T-helper 2 cell treated with Interferon-gamma antibody and Interleukin-4, amounts not matched to agents 100 ng/mL and 5 ng/mL, for 36 hours (primary cell): Measurements from ENCODE around the gene SLC16A13. TPM values are rescaled to one million over a fixed set of nuclear protein-coding genes. Genes with fewer than 3 reads are reported as not detected.
"Not testable (repeated sequence)": the region's sequence is repeated elsewhere in the genome, so short reads cannot be mapped to it uniquely, and the experiment has no call there.

Experiments used
- intact Hi-C: fragments of 100-400 bp; cut with micrococcal nuclease; formaldehyde crosslinking; loops from one replicate; pipeline ENCODE4 v1.15.1; 2023
- total RNA-seq: library from RNA; stranded (reverse); gene quantifications from 2 replicates; pipeline ENCODE4 v1.2.3, GENCODE V29; 2022

The SLC16A13 gene
- total RNA-seq, 1 donor from 2014 or later: 19.5 TPM

DNA sequence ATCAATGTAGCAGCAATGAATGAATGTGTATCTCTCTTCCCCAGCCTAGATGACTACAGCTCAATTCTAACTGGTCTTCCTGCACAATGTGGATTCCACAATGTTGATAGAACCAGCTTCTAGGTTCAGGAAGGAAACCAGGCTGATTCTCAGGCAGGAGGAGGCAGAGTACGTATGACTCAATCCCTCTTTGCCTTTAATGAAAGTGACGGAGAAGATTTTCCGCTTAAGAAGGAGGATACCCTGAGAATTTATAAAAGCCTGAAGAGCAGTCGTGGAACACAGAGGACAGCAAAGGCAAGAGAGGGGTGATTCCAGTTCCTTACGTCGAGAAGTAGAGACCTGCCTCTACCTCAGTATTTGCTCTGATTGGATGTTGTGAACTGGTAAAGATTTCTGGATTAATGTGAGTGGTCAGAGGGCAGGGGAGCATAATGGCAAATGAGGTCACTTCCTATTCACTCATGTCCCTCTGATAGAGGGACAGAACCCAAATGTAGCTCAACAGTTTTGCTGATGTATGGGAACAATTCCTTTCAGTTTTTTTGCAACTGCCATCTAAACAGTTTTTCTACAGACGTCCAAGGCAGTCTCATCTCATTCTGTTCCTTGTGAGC, 23.1 kb downstream of the SLC16A13 start:
- intact Hi-C loops: no loop called here

DNA sequence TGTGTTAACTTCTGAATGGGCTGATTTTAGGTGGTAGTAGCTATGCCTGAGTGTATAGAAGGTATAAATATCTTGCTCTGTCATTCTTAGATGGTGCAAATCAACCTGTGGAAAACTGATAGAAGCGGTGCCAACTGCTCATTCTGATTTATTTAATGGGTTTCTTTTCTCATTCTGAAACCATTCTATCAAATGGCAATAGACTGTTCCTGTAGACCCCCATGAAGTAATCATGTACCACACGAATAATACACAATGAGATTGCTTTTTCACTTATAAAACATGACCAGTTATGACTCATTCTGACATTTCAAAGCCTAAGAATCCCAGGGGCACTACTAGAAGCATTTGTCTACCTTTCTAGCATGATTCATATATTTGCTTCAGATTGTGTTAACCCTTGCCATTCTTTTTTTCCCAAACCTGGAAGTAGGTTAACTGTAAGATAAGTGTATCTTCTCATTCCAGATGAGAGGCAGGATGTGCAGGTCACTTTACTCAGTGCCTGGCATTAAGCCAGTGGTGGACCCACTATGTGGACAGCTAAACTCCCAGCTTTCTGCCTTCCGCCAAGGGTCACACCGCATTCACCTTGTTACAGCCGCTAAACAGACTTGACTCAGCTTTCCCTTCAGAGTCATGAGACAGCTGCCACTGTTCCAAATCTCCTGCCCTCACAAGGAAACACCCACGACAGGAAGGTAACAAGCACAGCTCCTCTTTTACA, 24.5 kb downstream of the SLC16A13 start:
- intact Hi-C loops: no loop called here

DNA sequence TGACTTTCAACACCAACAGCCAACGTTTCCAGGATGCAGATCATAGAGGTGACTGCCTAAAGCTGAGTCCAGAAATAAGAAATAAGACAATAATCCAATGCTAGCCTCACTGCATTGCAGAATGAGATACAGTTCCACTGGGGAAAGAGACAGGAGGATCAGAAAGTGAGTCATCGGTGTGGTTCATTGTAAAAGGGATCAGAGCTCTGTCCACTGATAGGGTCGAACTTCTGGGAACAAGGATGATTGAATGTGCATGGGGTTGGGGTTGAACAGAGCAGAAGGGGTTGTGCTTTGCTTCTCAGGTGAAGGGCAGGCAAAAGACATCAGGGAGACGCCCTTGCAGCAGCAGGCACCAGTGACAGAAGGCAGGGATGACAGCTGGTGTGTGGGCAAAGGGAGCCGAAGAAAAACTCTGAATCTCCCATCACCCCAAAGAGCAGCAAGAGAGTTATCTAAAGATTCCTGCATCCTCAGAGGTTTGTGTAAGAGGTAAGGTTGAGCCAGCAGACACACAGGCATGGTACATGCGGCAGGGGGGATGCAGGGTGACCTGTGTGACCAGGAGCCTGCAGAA, 27.8 kb downstream of the SLC16A13 start:
- intact Hi-C loops: no loop called here

DNA sequence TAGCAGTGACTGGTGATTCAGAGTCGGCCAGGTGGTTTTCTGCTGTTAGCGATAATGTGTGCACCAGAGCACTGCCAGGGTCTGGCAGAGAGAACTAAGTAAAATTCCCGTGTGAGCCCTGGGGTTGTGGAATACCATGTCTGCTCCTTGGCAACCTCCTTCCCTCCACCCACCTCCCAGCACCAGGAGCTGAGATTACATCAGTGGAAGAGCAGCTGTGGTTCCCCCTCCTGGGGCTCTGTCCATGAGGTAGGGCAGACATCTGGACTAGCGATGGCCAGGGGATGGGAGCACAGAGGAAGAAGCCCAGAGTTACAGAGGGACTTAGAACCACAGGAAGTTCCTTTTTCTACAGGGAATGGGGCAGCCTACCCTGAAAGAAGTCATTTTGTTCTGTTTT, 28.4 kb downstream of the SLC16A13 start:
- intact Hi-C loops: no loop called here

DNA sequence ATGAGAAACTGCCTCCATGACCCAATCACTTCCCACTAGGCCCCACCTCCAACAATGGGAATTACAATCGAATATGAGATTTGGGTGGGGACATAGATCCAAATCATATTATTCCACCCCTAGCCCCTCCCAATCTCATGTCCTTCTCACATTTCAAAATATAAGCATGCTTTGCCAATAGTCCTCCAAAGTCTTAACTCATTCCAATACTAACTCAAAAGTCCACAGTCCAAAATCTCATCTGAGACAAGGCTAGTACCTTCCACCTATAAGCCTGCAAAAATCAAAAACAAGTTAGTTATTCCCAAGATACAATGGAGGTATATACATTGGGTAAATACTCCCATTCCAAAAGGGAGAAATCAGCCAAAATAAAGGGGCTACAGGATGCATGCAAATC, 31.4 kb downstream of the SLC16A13 start:
- intact Hi-C loops: no loop called here

DNA sequence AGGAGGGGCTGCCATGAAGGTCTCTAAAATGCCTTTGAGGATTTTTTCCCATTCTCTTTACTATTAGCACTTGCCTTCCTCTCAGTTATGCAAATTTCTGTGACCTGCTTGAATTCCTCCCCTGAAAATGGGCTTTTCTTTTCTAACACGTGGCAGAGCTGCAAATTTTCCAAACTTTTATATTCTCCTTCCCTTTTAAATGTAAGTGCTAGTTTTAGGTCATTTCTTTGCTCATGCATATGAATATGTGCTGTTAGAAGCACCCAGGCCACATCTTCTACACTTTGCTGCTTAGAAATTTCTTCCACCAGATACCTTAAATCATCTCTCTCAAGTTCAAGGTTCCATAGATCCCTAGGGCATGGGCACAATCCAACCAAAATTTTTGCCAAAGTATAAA, 32.5 kb downstream of the SLC16A13 start:
- intact Hi-C loops: no loop called here

DNA sequence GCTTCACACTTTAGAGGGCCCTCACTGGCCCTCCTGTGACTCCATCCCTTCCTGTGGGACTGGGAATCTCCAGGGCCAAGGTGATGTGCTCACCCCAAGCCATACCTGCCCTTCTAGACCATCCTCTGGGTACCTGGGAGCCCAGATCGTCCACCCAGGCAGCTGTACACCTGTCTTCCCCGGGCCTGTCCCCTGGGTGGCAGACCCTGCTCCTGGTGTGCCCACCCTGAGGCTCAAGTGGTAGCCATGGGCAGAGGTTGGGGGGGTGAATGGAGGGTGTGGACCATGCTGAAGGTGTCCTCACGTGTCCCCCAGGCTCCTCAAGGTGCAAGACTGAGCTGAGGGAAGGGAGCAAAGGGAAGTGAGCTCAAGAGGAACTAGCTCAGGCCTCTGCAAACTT, 34.9 kb downstream of the SLC16A13 start:
- intact Hi-C loops: no loop called here

DNA sequence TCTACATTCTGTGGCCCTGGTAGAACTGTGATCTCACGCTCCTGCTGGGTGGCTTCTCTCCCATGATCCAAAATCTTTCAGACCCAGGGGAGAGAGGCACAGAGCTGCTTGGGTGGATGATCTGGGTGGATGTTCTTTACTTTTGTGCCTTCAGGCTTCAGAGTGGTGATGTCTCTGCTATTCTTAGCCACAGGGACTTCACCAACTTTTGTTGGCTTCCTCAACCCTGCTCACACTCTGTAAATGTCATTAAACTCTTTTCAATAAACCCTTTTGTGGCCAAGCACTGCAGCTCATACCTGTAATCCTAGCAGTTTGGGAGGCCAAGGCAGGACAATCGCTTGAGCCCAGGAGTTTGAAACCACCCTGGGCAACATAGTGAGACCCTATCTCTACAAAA, 36.6 kb downstream of the SLC16A13 start:
- intact Hi-C loops: no loop called here

DNA sequence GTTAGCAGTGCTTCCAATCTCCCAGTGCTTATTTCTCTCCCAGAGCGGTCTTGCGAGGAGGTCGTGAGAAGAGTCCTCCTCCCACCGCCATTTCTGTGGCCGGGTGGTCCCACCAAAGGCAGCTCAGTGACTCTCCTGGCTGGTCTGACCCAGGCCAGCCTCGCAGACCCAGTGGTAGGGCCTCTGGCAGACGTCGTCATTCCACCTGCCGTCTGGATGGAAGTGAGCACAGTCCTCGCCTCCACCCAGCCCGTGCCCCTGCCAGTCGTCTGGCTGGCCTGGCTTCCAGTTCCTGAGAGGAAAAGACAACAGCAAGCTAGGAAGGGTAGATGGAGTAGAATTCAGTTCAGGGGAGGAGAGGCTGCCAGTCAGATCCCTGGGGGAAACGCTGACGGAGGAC, 39.1 kb downstream of the SLC16A13 start:
- intact Hi-C loops: no loop called here

DNA sequence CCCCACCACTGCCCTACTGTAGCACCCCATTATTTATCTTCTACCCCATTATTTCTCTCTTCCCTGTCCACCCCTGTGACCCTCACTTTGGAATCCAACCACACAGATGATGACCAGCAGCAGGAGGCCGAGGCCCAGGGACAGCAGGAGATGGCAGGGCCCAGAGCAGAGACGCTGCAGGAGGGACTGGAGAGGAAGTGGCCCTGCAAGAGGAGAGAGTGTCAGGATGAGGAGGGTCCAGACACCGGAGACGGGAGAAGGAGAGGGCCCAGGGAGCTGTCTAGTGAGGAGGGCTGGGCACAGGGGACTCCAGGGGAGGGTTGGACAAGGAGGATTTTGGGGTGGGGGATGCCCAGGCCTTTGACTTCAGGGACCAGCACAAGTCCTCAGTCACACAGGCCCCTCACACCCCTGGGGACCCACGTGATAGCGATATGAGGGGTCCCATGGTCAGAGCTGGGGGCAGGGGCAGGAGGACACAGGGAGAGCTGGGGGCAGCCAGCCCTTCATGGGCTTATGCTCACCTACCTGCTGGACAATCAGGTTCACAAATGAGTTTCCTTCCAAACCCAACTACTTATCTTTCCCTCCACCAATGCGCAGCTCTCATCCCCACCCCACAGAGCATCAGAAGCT, 42.2 kb downstream of the SLC16A13 start:
- intact Hi-C loops: no loop called here

DNA sequence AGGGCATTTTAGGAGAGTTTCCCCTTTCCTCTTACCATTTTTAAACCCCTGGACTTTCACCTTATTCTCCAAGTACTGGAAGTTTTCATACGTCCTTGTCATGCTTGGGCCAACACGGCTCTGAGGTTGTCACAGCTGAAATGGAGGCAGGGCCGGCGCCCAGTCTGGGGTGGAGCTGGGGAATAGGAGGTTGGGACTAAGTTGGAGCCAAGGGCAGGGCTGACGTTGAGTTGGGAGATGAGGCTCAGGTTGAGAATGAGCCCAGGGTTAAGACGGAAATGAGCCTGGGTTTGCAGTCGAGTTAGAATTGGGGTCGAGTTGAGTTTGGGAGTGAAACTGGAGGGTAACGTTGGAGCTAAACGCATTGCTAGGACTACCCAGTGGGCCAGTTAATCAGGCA, 42.9 kb downstream of the SLC16A13 start:
- intact Hi-C loops: no loop called here

DNA sequence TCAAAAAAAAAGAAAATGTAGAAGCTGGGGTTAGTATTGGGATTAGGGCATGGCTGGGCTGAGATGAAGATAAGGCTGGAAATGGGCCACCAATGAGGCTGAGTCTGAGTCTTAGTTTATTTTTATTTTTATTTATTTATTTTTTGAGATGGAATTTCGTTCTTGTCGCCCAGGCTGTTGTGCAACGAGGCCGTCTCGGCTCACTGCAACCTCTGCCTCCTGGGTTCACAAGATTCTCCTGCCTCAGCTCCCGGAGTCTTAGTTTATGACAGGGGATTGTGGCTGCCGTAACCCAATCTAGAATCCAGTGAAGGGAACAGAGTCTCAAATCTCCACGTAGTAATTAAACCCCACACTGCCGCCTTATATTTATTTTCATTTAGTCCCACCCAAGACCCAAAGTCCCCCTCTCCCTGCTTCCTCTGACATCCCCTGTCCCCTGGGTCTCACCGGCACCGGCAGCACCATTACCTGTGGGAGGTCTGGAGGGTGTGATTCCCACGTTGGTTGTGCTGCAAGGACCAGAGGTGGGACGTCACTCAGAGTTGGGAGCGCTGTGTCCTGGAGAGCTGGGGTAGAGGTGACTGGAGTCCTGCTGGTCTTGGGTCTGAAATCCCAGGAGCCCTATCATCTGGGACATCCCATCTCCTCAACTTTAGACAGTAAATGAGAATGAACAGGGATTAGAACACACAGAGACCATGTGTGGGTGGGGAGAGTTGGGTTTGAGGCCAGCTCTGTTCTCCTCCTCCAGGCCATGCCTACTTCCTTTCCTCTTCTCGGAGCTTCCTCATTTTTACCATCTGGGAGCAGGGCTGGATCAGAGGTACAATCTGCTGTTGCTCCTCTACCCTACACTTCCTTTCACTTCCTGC, 44.0 kb downstream of the SLC16A13 start, which contains the start of gene CLEC10A:
TSS of gene CLEC10A (minus strand) at position 671 of the 875 bp plus-strand sequence. CDS start 1,439 bp downstream, outside the sequence.
- intact Hi-C loops: no loop called here

DNA sequence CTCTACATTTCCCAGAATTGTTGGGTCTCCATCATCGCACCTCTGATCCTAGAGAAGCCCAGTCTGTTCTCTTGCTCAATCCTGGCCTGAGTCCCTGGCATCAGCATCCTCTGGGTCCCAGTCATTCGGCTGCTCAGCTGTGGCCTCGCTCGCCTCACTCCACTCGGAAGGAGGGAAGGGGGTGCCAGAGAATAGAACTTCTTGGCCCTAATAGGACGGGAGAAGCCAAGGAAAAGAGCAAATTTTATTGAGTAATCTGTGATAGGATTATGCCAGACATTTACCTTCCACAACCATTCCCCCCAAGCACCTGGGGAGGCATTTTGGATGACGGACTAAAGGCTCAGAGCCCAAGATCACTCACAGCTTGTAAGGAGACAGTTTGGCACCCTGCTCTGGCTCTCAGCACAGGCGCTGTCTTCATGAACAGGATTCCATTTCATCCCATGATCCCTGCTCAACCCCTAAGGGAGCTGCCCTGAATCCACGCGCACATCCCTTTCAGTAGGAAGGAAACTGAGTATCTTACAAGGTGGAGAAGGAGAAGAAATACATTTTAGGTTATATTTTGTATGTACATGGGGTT, 44.7 kb downstream of the SLC16A13 start:
- intact Hi-C loops: no loop called here

DNA sequence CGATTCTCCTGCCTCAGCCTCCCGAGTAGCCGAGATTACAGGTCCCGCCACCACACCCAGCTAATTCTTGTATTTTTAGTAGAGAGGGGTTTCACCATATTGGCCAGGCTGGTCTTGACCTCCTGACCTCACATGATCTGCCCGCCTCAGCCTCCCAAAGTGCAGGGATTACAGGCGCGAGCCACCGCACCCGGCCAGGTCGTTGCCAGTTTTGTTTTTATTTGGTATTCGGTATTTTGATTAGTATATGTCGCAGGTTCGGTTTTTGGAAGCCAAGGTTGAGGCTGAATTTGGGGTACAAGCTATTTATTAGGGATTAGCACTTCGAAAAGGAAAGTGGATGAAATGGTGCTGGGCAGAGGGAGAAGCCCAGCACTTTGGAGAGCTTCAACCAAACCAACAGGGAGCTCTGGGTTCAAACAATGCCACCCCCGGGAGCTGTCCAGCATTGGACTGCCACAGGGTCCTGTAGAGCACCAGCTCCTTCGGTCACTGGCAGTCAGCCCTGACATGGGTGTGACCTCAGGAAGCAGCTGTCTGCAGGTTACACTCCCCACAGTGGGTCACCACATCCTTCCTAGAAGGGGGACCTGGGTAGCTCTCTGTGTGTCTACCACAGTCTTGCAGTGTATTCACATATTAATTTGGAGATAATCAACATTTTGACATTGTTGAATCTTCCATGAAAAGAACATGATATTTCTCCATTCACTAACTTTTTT, 45.7 kb downstream of the SLC16A13 start:
- intact Hi-C loops: no loop called here

DNA sequence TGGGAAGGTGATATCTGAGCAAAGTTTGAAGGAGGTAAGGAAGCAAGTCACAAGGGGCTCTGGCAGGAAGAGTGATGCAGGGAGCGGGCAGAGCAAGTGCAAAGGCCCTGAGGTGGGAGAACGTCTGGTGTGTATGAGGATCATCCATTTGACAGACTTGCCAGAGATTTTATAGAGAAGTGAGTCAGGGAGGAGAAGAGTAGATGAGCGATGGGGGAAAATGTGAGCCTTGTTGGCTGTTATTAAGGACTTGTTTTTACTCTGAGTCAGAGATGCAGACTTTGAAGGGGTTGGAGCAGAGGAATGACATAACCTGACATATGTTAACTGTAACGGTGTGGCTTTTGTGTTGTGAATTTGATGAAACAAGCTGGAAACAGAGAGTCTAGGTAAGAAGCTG, 47.8 kb downstream of the SLC16A13 start:
- intact Hi-C loops: no loop called here

DNA sequence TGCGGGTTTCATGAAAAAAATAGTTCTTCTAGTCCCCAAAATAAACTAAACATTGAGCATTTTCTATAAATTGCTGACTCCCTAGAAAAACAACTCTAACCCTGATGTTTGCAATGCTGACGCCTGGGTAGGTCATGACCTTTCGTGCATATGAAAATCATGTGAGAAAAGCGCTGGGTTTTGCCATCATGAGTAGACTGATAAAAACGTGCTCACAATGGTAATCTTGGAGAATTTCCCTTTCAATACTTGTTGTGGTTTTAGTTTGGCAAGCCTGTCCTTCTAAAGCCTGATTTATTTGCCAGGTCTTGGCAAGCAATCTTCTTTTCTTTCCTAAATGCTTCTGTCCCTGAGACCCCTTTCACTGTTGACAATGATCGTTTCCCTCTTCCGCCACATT, 48.3 kb downstream of the SLC16A13 start:
- intact Hi-C loops: no loop called here

DNA sequence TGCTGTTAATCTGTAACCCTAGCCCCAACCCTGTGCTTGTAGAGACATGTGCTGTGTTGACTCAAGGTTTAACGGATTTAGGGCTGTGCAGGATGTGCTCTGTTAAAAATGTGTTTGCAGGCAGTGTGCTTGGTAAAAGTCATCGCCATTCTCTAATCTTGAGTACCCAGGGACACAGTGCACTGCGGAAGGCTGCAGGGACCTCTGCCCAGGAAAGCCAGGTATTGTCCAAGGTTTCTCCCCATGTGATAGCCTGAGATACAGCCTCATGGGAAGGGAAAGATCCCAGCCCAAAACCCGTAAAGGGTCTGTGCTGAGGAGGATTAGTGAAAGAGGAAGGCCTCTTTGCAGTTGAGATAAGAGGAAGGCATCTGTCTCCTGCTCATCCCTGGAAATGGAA, 52.6 kb downstream of the SLC16A13 start:
- intact Hi-C loops: not testable (repeated sequence)

DNA sequence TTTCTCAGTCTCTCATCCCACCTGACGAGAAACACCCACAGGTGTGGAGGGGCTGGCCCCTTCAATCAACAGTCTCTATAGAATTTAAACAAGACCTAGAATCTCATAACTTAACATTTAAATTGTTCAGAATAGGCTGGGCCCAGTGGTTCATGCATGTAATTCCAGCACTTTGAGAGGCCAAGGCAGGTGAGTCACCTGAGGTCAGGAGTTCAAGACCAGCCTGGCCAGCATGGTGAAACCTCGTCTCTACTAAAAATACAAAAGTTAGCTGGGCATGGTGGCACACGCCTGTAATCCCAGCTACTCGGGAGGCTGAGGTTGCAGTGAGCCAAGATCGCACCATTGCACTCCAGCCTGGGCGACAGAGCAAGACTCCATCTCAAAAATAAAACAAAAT, 53.8 kb downstream of the SLC16A13 start:
- intact Hi-C loops: not testable (repeated sequence)
